ENCODE data around the gene PLPPR2.
"Not testable (repeated sequence)": the region's sequence is repeated elsewhere in the genome, so short reads cannot be mapped to it uniquely, and the experiment has no call there.

Gene PLPPR2

GRCh38 chr19:11375143-11375948 lies 20.1 kb downstream of the PLPPR2 start:
- no peak for TF ChIP-seq CTCF (IDR thresholded peaks at IDR 0.05; ENCODE audit: low read depth, low read length)
- peak overlapping the region; percentile 34 for H3K4me3 ChIP-seq (ENCODE audit: low read depth, low read length)

- no peak for TF ChIP-seq CTCF (IDR thresholded peaks at IDR 0.05; ENCODE audit: low read depth, low read length)
- H3K4me3 ChIP-seq (ENCODE audit: low read depth, low read length), result no peak overlapping the region
Observed at GRCh38 chr19:11377237-11377636, 22.0 kb downstream of the PLPPR2 start.

GRCh38 chr19:11377756-11378155 lies 22.5 kb downstream of the PLPPR2 start:
- TF ChIP-seq CTCF (IDR thresholded peaks at IDR 0.05; ENCODE audit: low read depth, low read length), result no peak
- no peak overlapping the region for H3K4me3 ChIP-seq (ENCODE audit: low read depth, low read length)

- TF ChIP-seq CTCF (IDR thresholded peaks at IDR 0.05; ENCODE audit: low read depth, low read length), result peak; percentile 29
- H3K4me3 ChIP-seq (ENCODE audit: low read depth, low read length), result no peak overlapping the region
Observed at GRCh38 chr19:11378319-11379189, 23.3 kb downstream of the PLPPR2 start.

- H3K4me3 ChIP-seq (ENCODE audit: low read depth, low read length), result not testable (repeated sequence)
Observed at GRCh38 chr19:11379269-11379845, 24.1 kb downstream of the PLPPR2 start.

GRCh38 chr19:11379857-11380350 lies 24.7 kb downstream of the PLPPR2 start:
- no peak for TF ChIP-seq CTCF (IDR thresholded peaks at IDR 0.05; ENCODE audit: low read depth, low read length)
- peak overlapping the region; percentile 75; the same call in 1 of the 2 replicates for H3K4me3 ChIP-seq (ENCODE audit: low read depth, low read length)

GRCh38 chr19:11380653-11381537 lies 25.7 kb downstream of the PLPPR2 start:
- H3K4me3 ChIP-seq (ENCODE audit: low read depth, low read length), result peak overlapping the region; percentile 75
- peak; percentile 66 for TF ChIP-seq CTCF (IDR thresholded peaks at IDR 0.05; ENCODE audit: low read depth, low read length)

Data from WI38 (cell line).